ENCODE data around the gene GRIP1.
A peak's percentile ranks its signal among the peaks of the same experiment; 100 is the strongest.
"Not testable (repeated sequence)": the region's sequence is repeated elsewhere in the genome, so short reads cannot be mapped to it uniquely, and the experiment has no call there.

GRIP1 gene

DNA sequence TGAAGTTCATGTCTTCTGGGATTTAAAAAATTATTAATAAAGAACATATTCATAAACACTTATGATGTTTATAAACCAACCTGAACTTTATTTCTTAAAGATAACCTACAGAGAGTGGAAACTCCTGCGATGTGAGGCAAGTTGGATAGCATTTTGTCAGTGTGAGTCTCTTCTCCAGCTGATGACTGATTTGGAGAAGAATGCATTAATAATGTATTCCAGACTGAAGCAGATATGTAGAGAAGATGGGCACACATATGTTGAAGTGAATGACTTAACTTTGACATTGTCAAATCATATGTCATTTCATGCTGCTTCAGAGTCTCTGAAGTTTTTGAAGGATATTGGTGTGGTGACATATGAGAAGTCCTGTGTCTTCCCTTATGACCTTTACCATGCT is 369.3 kb downstream of the GRIP1 start:
- no peak for DNase-seq

DNA sequence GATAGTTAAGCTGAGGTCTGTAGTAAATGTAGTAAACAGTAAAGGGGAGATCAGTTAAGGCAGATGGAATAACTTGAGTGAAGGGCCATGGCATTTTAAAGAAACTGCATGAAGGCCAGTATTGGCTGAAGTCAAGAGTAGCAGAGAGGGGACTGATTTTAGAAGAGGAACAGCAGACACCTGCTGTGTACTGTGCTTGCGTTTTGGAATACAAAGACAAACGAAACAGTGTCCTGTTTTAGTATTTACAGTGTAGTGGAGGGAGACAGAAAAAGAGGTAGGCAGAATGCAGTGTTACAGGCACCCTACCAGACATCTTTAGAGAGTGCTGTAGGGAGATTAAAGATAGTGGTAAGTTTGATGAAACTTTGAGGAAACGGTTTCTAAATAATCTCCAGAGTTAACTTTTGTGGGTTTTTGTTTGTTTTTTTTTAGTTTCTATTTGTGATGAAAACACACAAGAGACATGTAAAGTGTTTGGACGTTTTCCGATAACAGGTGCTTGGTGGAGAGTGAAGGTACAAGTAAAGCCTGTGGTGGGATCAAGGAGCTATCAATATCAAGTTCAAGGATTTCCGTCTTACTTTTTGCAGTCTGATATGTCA is 374.5 kb downstream of the GRIP1 start:
- no peak for DNase-seq

GRCh38 chr12:66303316-66303804 is 375.5 kb downstream of the GRIP1 start:
- DNase-seq, result not testable (repeated sequence)

DNA sequence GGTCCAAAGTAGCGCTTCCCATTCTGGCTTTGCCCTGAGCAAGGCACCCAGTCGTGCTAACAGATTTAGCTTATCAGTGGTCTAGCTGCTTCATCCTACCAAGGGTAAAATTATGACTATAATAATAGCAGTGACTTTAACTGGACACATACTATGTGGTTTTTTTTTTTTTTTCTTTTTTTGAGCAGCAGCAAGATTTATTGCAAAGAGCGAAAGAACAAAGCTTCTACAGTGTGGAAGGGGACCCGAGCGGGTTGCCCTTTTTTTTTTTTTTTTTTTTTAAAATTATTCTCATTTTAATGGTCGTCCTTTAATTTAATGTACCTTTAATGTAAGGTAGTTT is 376.1 kb downstream of the GRIP1 start:
- DNase-seq, result no peak

DNA sequence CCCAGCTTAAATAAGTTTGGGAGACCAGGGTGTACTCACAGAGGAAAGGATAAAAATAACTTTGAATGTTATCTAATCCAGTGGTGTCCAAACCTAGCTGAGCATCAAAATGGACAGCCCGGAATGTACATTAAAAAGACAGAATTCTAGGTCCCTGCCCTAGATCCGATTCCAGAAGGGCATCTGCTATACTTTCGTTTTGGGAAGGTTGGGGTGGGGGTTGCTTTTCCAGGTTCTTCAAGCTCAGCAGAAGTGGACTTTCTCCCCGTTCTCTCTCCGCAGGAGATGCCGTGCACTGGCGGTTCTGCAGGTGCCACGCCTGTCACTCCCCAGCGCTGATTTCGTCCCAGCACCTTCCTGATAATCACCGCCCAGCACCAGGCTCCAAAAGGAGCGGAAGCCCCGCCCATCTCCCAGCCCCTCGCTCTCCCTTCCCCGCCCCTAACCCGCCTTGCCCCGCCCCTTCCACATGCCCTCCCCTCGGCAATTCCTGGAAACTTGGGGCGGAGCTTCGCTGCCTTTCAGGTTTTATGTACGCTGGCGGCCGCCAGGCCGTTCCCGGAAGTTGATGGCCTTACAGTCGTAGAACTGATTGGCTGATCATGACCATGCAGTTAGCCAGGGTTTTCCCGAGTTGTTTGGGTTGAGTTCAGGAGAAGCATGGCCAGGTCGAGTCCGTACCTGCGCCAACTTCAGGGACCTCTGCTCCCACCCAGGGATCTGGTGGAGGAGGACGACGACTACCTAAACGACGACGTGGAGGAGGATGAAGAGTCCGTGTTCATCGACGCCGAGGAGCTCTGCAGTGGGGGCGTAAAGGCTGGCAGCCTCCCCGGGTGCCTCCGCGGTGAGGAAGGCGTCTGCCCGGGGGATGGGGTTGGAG is 376.7 kb downstream of the GRIP1 start, which contains the start of gene HELB:
Gene HELB (plus strand): TSS at position 550 of the 883 bp plus-strand sequence. CDS start 111 bp downstream, at position 661.
- peak; percentile 93 to 97 for DNase-seq

GRCh38 chr12:66297923-66298322 is 381.0 kb downstream of the GRIP1 start:
- no peak for DNase-seq
